ENCODE data around the gene AFF2.

Gene AFF2

GRCh38 chrX:148500423-148501385 is at the start of gene AFF2:
Gene AFF2 (plus strand): TSS chrX:148500617. CDS start chrX:148501098, 481 bp downstream.
- DNase-seq (ENCODE audit: low spot score) = peak; percentile 37

DNA sequence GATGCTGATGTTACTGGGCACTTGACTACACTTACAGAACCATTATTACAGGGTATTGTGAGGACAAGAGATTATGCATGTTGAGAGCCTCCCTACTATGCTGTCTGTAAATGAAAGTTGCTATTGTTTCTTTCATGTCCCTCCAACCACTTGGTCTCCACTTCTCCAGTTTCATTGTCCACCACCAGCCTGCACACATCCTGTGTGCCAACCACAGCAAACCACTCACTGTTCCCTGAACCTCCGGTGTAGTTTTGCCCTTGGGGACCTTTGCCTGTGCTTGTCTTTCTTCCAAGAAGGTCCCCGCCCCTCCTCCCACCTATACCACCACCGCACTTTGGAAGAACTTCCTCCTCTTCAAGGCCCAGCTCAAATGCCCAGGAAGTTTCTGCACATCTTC is 43.1 kb upstream of the AFF2 start:
- DNase-seq (ENCODE audit: low spot score) = no peak

DNA sequence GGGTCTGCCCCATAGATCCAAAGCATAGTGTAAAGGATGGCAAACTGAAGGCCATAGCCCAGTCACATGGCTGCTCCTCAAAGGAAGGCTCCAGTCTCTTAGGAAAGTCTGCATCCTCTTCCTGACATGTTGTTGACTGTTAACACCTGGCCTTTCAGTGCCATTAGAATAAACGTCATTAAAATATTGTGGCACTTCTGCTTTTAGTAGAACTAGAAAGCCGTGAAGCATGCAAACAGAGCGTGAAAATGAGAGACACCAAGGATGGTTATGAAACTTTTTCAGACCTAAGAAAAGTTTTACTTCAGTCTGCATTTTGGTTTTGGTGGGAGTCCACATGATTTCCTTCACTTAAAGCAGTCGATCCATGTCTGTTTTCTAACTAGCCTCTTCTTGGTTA is 41.1 kb upstream of the AFF2 start:
- DNase-seq (ENCODE audit: low spot score) = no peak

DNA sequence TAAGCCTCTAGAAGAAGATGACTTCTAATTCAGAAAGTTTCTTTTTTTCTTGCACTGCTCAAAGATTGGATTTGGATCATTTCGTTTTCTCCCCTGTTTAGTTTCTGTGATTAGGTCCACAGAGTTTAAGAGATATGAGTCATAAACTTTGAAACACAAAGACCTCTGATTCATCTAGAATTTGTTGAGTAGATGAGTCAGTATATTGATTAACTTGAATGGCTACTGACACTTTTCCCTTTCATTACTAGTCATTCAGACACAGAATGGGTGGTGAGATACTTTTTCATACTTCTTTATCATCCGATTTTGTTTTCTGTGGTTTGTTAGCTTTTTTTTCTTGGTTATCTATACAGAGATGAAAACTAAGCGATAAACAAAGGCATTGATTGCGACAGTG is 34.1 kb upstream of the AFF2 start:
- DNase-seq (ENCODE audit: low spot score) = no peak

GRCh38 chrX:148470324-148470723 is 30.1 kb upstream of the AFF2 start:
- no peak for DNase-seq (ENCODE audit: low spot score)

- no peak for DNase-seq (ENCODE audit: low spot score)
Observed at GRCh38 chrX:148474030-148474429, 26.4 kb upstream of the AFF2 start.

GRCh38 chrX:148492057-148492456 is 8.4 kb upstream of the AFF2 start:
- DNase-seq (ENCODE audit: low spot score) = no peak

DNA sequence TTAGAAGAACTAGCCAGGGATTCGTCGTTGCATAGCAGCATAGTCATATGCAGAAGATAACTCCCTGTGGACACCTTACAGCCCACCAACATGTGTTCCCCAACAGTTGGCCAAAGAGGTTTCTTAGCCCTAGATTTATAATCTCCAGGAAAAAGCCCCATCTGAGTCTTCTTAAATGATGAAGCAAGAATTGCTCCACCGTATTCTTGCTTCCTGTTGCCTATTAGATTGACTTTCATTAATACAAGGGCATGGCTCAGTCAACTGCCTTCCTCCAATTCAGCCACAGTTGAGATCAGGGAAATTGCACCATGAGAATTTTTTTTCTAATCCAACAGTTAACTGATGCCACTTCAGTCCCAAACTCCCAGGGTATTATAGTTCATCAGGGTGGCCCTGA is 5.2 kb upstream of the AFF2 start:
- DNase-seq (ENCODE audit: low spot score) = no peak

- DNase-seq (ENCODE audit: low spot score) = no peak
Observed at GRCh38 chrX:148498067-148498466, 2.4 kb upstream of the AFF2 start.

DNA sequence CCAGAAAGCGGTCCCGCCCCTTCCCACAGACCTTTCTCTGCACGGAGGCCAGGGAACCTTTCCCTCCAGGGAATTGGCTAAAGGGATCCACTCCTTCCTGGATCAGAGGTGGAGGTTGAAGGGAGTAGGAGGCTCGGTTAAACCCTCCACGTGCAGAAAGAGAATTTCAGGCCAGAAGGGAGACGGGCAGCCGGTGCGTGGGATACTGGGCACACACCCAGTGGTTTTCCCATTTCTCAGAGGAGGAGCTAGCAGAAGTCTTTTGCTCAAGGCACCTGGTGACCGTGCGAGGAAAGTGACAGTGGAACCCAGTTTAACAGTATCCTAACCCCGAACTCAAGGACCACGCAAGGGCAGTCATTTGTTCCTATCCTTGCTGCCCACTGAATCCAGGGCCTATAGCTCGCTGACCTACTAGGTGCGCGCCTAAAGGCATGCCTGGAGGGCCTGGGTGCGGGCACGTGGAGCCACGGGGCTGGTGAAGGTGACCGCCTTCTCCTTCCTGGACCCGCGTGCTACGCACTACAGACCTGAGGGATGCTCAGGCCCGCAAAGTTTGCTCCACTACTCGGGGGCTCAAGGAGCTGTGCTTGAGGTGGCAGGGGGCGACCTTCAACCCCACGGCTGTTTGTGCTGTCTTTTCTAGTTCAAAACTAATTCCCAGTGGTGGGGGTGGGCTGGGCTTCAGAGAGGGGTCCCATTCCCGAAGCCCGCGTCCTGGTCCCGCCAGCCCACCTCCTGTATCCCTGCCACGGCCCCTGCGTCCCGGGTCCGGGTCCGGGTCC is 587 bp upstream of the AFF2 start:
- no peak for DNase-seq (ENCODE audit: low spot score)

- no peak for DNase-seq (ENCODE audit: low spot score)
Observed at GRCh38 chrX:148501386-148502066, 1.1 kb downstream of the AFF2 start.

- DNase-seq (ENCODE audit: low spot score) = no peak
Observed at GRCh38 chrX:148504506-148504905, 4.1 kb downstream of the AFF2 start.

- DNase-seq (ENCODE audit: low spot score) = no peak
Observed at GRCh38 chrX:148507418-148507817, 7.0 kb downstream of the AFF2 start.

DNA sequence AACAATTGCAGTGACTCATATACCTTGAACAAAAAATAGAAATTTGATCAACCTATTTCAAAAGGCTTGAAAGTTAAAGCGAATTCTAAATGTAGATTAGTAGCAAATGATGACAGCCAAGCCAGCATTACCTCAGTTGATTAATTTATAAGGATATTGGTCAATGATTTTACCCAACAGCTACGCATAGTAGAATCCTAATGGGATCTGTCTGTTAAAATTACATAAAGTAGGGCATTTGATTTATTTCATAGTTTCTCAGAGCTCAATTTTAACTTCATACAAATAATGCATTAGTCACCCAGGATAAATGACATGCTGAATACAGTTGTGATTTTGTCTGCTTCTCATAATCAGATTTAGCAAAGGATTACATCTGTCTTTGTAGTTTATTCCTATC is 12.0 kb downstream of the AFF2 start:
- DNase-seq (ENCODE audit: low spot score) = no peak

GRCh38 chrX:148513661-148514060 is 13.2 kb downstream of the AFF2 start:
- DNase-seq (ENCODE audit: low spot score) = no peak

DNA sequence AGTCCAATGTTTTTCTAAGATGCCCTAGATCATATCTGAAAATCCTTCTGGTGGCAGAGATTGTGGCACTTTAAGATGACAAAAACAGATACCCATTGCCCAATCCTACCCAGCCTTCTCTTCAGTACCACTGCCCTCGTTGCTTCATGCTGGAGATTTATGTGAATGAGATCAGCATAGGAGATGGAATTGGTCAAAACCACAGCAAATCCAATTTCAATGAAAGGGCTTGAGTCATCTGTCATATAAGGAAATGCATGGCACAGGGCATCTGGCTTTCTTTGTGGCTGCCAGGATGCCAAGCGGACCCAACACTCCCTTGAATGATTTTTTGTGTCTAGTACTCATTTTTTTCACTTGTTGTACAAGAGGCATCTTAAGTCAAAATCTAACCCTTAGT is 16.8 kb downstream of the AFF2 start:
- DNase-seq (ENCODE audit: low spot score) = no peak

GRCh38 chrX:148522006-148522405 is 21.6 kb downstream of the AFF2 start:
- DNase-seq (ENCODE audit: low spot score) = no peak

DNA sequence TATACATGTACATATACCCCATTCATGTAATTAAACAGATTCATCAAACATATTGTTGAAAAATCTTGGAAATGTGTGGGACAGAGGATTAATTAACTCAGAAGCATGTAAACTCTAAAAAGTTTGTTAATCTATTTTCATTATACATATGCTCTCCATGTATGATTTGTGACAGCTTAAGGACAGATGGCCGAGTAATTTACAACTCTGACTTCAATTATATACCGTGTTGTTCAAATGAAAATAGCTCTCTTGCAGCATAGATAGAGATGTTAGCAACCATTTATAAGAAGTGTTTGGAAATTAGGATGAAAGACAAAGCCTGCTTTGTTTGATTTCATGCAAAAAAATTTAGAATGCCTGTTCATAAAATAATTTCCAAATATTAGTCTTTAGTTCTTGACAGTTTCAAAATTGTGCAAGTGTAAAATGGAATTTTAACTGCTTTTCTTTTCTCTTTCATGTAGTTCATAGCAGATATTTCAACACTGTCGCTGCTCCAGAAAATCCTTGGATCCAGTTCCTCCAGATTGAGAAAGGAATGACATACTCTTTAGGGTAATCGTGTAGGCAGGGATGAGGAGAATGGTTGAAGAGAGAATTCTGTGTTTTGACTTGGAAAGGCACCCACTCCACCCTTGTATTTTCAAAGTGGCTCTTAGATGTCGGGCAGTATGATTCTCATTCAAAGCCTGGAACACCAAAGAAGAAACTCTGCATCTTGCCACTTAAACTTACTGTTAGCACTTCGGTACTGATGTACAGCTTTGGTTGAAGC is 23.1 kb downstream of the AFF2 start:
- DNase-seq (ENCODE audit: low spot score) = no peak

DNA sequence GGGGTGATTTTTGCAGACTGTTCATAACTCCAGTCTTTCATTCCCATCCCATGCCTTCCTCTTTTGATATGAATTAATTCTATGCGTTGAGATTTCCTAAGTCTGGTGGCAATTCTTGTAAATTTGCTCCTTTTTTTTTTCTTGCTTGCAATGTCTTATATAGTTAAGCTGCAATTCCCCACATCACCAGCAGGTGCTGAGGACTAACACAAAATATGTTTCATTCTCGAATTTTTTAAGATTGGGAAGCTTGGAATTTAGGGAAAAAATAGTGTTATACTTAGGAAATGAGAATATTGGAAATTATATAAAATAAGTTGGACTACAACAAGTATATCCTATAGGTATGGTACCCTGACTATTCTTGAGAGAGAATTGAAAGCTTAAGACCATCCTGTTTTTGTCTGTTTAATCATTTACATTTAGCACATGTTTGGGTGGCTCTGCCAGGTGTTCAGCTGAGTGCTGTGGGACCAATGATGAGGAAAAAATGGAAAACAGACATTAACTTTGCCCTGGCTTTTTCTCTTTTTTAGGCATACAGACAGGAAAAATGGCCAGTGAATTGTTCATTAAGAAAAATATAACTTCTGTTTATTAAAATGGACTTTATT is 30.2 kb downstream of the AFF2 start:
- DNase-seq (ENCODE audit: low spot score) = no peak

DNA sequence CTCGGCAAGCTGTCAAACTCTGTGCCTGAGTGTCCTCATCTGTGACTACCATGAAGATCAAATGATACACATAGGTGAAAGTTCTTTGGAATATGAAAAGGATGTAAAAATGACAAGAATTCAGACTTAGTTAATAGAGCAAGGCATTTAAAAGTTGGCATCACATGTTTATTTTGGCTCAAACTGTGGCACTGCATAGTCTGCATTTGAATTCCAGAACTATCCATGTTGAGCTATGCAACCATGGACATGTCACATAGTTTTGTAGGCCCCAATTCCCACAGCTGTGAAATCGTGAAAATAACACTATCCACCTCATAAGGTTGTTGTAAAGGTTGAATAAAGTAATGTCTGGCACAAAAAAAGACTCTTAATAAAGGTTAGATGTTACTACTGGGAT is 33.9 kb downstream of the AFF2 start:
- no peak for DNase-seq (ENCODE audit: low spot score)

DNA sequence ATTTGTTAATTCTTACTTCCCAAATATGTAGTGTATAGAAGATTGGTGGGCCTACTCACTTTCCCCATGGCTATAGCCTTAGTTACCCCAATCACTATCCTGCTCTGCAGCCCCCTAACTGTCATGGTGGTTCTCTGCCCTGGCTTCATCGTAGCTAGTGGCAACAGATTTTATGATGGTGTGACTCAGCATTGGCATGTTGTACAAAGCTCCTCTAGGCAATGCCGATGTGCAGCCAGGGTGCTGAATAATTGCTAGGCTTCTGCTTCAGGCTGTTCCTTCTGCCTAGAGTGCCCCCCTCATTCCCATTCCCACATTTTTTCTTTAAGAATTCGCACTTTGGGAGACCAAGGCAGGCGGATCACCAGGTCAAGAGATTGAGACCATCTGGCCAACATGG is 35.2 kb downstream of the AFF2 start:
- no peak for DNase-seq (ENCODE audit: low spot score)
